ENCODE results near the gene GREB1. TPM values are rescaled to one million over a fixed set of nuclear protein-coding genes. Genes with fewer than 3 reads are reported as not detected.

Gene GREB1
- total RNA-seq, 1 donor from 2014 or later, result 6.8 TPM

GRCh38 chr2:11556101-11556806 is 22.4 kb downstream of the GREB1 start:
- Histone ChIP-seq H3K9ac (ENCODE audit: low read depth in 1 of 3, low read length in 3 of 3) (no peak overlapping the region), H3K9me3 (ENCODE audit: control insufficient read depth in 3 of 3, low read length in 3 of 3) (no peaks in the 10 kb centered on the region), H3K4me1 (ENCODE audit: control insufficient read depth in 3 of 3, insufficient read depth in 3 of 3, low read length in 3 of 3) (peaks cover 6 to 12% (median 6%) of the 10 kb centered on the region in 3 donors), H3K27me3 (ENCODE audit: control insufficient read depth in 3 of 3, insufficient read depth in 3 of 3, low read length in 3 of 3) (no peaks in the 10 kb centered on the region), H3K27ac (ENCODE audit: low read depth, low read length) (no peak overlapping the region), H3K36me3 (ENCODE audit: control insufficient read depth in 3 of 3, insufficient read depth in 3 of 3, low read length in 3 of 3) (no peaks in the 10 kb centered on the region), H3K4me3 (ENCODE audit: low read length in 3 of 3) (no peak overlapping the region)

DNA sequence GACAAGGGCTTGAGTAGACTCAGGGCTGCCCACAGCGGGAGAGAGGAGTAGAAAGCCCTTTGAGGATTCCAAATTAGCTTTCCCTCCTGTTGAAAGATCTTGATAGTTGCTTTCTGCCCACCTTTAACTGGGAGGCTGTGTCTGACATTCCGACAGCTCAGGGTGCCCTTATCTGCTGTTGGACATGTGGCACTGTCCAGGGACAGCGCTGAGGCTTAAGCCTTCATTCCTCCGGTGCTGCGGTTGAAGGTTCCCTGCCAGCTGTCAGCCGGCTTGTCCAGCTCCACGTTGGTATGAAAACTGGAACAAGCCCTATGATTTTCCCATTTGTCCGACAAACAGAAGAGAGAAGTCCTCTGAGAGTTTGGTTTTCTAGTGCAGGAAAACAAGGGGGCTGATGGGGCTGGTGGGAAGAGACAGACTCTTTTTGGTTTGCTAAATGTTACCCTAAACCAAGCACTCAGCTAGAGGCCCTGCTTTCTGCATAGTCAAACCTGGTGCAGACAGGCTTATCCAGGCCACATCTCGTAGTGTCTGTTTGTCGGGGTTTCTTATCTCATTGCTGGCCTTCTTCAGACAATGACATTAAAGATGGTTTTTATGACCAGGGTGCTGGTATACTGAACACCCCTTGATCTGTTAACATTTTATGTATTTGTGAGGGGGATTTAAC is 24.5 kb downstream of the GREB1 start:
- H3K4me1 ChIP-seq (ENCODE audit: control insufficient read depth in 3 of 3, insufficient read depth in 3 of 3, low read length in 3 of 3), result peaks cover 6 to 12% (median 6%) of the 10 kb centered on the region in 3 donors
- no peaks in the 10 kb centered on the region for H3K36me3 ChIP-seq (ENCODE audit: control insufficient read depth in 3 of 3, insufficient read depth in 3 of 3, low read length in 3 of 3)
- H3K9me3 ChIP-seq (ENCODE audit: control insufficient read depth in 3 of 3, low read length in 3 of 3), result no peaks in the 10 kb centered on the region
- H3K27me3 ChIP-seq (ENCODE audit: control insufficient read depth in 3 of 3, insufficient read depth in 3 of 3, low read length in 3 of 3), result no peaks in the 10 kb centered on the region
- H3K4me3 ChIP-seq (ENCODE audit: low read length in 3 of 3), result no peak overlapping the region
- H3K9ac ChIP-seq (ENCODE audit: low read depth in 1 of 3, low read length in 3 of 3), result no peak overlapping the region
- no peak overlapping the region for H3K27ac ChIP-seq (ENCODE audit: low read depth, low read length)

DNA sequence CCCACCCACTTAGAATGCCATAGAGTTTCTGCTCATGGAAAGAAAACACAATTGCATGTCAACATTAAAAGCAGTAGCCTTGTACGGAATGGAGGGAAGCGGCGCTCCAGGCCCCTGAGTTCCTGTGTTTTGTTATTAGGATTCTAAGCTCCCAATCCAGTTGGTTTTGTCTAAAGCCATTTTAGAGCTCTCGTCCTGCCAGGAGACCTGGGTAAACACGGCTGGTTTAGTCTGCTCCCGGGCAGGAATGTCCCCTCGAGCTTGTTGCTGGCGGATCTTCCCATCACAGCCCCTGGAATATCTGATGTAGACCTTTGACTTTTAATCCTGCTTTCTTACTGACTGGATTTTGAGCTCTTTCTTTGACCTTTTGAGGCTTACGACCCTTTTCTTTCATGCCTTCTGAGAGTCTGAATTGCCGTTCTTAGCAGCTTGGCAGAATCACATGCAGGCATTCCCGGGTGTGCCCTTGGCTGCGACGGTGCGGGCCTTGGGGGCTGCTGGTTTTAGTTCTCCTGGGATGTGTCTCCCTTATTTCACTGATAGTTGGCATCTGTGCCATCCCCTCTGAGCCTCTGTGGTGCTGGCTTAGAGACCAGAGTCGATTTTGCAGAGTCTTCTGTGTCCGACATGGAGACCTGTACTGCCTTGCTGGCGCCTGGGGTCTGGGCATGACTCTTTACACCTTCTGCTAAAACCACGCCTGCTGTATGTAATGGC is 25.4 kb downstream of the GREB1 start:
- peaks cover 6 to 12% (median 6%) of the 10 kb centered on the region in 3 donors for H3K4me1 ChIP-seq (ENCODE audit: control insufficient read depth in 3 of 3, insufficient read depth in 3 of 3, low read length in 3 of 3)
- no peak overlapping the region for H3K27ac ChIP-seq (ENCODE audit: low read depth, low read length)
- H3K9ac ChIP-seq (ENCODE audit: low read depth in 1 of 3, low read length in 3 of 3), result no peak overlapping the region
- H3K36me3 ChIP-seq (ENCODE audit: control insufficient read depth in 3 of 3, insufficient read depth in 3 of 3, low read length in 3 of 3), result no peaks in the 10 kb centered on the region
- H3K9me3 ChIP-seq (ENCODE audit: control insufficient read depth in 3 of 3, low read length in 3 of 3), result no peaks in the 10 kb centered on the region
- H3K27me3 ChIP-seq (ENCODE audit: control insufficient read depth in 3 of 3, insufficient read depth in 3 of 3, low read length in 3 of 3), result no peaks in the 10 kb centered on the region
- H3K4me3 ChIP-seq (ENCODE audit: low read length in 3 of 3), result no peak overlapping the region

DNA sequence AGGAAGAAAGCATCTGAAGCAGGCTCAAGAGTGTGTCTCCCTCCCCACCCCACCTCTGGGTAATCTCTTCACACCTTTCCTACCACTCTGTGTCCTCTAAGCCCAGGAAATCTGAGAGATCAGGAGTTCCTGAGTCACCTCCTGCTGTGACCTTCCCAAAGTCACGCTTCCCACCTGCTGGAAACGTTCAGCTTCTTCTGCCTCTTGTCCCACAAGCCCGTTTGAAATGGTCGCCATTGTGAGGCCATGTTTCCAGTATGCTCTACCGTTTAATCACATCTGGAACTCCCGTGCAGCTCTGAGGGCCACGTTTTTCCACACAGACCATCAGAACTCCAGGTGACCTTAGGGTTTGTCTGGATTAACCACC is 25.9 kb downstream of the GREB1 start:
- Histone ChIP-seq H3K9ac (ENCODE audit: low read depth in 1 of 3, low read length in 3 of 3) (no peak overlapping the region), H3K27ac (ENCODE audit: low read depth, low read length) (no peak overlapping the region), H3K27me3 (ENCODE audit: control insufficient read depth in 3 of 3, insufficient read depth in 3 of 3, low read length in 3 of 3) (no peaks in the 10 kb centered on the region), H3K36me3 (ENCODE audit: control insufficient read depth in 3 of 3, insufficient read depth in 3 of 3, low read length in 3 of 3) (no peaks in the 10 kb centered on the region), H3K9me3 (ENCODE audit: control insufficient read depth in 3 of 3, low read length in 3 of 3) (no peaks in the 10 kb centered on the region), H3K4me3 (ENCODE audit: low read length in 3 of 3) (no peak overlapping the region), H3K4me1 (ENCODE audit: control insufficient read depth in 3 of 3, insufficient read depth in 3 of 3, low read length in 3 of 3) (peaks cover 6 to 12% (median 6%) of the 10 kb centered on the region in 3 donors)

DNA sequence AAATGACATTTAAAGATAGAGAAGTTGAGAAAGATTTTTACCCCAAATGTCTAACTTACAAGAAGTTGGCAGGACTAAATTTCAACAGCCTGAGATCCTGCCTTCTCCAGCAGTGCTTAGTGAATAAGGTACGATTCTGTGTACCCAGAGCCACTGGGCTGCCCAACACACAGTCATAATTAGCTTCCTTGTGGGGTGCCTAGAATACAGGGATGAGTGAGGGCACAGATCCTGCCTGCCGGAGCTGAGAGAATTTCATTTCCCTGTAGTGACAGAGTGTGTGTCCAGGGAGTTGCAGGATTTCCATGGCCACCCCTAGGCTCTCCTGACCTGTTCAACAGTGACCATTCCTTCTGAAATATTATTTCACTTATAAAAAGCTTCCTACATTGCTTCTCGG is 27.0 kb downstream of the GREB1 start:
- H3K27ac ChIP-seq (ENCODE audit: low read depth, low read length), result no peak overlapping the region
- H3K36me3 ChIP-seq (ENCODE audit: control insufficient read depth in 3 of 3, insufficient read depth in 3 of 3, low read length in 3 of 3), result no peaks in the 10 kb centered on the region
- no peak overlapping the region for H3K9ac ChIP-seq (ENCODE audit: low read depth in 1 of 3, low read length in 3 of 3)
- H3K9me3 ChIP-seq (ENCODE audit: control insufficient read depth in 3 of 3, low read length in 3 of 3), result no peaks in the 10 kb centered on the region
- H3K4me1 ChIP-seq (ENCODE audit: control insufficient read depth in 3 of 3, insufficient read depth in 3 of 3, low read length in 3 of 3), result peaks cover 6 to 12% (median 6%) of the 10 kb centered on the region in 3 donors
- no peaks in the 10 kb centered on the region for H3K27me3 ChIP-seq (ENCODE audit: control insufficient read depth in 3 of 3, insufficient read depth in 3 of 3, low read length in 3 of 3)
- no peak overlapping the region for H3K4me3 ChIP-seq (ENCODE audit: low read length in 3 of 3)

DNA sequence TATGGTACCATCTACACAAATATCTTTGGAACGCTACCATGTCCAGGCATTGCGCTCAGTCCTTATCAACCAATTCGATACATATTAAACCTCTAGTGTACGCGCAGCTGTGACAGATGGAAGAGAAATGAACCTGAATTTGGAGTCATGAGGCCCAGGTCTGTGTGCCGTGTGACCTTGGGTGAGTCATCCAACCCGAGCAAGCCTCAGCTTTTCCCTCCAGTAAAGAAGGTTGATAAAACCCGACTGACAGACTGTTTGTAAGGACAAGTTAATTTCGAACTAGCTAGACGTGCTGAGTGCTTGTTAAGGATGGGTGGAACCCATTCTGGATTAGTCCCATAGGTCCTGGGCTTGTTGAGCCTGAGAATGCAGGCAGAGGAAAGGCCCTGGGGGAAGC is 28.2 kb downstream of the GREB1 start:
- no peak overlapping the region for H3K27ac ChIP-seq (ENCODE audit: low read depth, low read length)
- no peak overlapping the region for H3K4me3 ChIP-seq (ENCODE audit: low read length in 3 of 3)
- H3K9ac ChIP-seq (ENCODE audit: low read depth in 1 of 3, low read length in 3 of 3), result no peak overlapping the region
- no peaks in the 10 kb centered on the region for H3K27me3 ChIP-seq (ENCODE audit: control insufficient read depth in 3 of 3, insufficient read depth in 3 of 3, low read length in 3 of 3)
- no peaks in the 10 kb centered on the region for H3K9me3 ChIP-seq (ENCODE audit: control insufficient read depth in 3 of 3, low read length in 3 of 3)
- H3K4me1 ChIP-seq (ENCODE audit: control insufficient read depth in 3 of 3, insufficient read depth in 3 of 3, low read length in 3 of 3), result peaks cover 6 to 12% (median 6%) of the 10 kb centered on the region in 3 donors
- H3K36me3 ChIP-seq (ENCODE audit: control insufficient read depth in 3 of 3, insufficient read depth in 3 of 3, low read length in 3 of 3), result no peaks in the 10 kb centered on the region

GRCh38 chr2:11562476-11562875 is 28.6 kb downstream of the GREB1 start:
- peaks cover 6 to 12% (median 6%) of the 10 kb centered on the region in 3 donors for H3K4me1 ChIP-seq (ENCODE audit: control insufficient read depth in 3 of 3, insufficient read depth in 3 of 3, low read length in 3 of 3)
- H3K27ac ChIP-seq (ENCODE audit: low read depth, low read length), result no peak overlapping the region
- H3K9me3 ChIP-seq (ENCODE audit: control insufficient read depth in 3 of 3, low read length in 3 of 3), result no peaks in the 10 kb centered on the region

DNA sequence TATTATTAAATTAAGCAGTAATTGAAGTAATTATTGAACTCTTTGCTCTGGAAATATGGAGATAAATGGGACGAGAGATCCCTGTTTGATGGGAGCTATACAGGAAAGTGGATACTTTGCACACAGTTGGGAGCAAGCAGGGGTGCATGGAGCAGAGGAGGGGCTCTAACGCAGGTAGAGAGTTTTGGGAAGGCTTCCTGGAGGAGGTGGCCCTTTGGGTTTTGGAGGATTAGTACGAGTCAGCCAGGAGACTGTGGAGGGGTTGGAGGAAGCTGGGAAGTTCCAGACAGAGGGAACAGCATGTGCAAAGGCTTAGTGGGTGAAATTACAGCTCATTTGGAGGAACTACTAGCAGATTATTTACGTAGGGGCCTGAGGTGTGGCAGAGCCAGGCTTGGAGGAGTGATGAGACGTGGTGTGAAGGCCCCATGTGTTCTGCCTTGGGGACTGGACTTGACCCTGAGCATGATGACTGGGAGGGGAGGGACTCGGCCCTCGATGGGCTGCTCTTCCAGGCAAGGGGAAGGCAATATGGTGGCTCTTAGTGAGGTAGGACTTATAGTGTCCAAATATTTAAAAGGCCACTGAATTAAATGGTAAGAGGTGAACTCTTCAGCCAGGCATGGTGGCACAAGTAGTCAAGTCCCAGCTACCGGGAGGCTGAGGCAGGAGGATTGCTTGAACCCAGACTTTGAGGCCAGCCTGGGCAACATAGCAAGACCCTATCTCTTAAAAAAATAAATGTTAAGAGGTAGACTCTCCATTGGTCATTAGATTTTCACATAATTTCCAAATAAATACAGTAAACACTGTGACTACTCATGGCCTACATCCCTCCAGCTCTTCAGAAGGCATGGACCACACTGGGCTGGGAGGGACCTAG is 30.2 kb downstream of the GREB1 start:
- Histone ChIP-seq H3K9ac (ENCODE audit: low read depth in 1 of 3, low read length in 3 of 3) (no peak overlapping the region), H3K4me1 (ENCODE audit: control insufficient read depth in 3 of 3, insufficient read depth in 3 of 3, low read length in 3 of 3) (peaks cover 0 to 3% (median 0%) of the 10 kb centered on the region in 3 donors), H3K27ac (ENCODE audit: low read depth, low read length) (no peak overlapping the region), H3K27me3 (ENCODE audit: control insufficient read depth in 3 of 3, insufficient read depth in 3 of 3, low read length in 3 of 3) (no peaks in the 10 kb centered on the region), H3K36me3 (ENCODE audit: control insufficient read depth in 3 of 3, insufficient read depth in 3 of 3, low read length in 3 of 3) (no peaks in the 10 kb centered on the region), H3K9me3 (ENCODE audit: control insufficient read depth in 3 of 3, low read length in 3 of 3) (no peaks in the 10 kb centered on the region), H3K4me3 (ENCODE audit: low read length in 3 of 3) (no peak overlapping the region)

More at GRCh38 chr2:11562476-11562875, 28.6 kb downstream of the GREB1 start:
- Histone ChIP-seq H3K36me3 (ENCODE audit: control insufficient read depth in 3 of 3, insufficient read depth in 3 of 3, low read length in 3 of 3) (no peaks in the 10 kb centered on the region), H3K27me3 (ENCODE audit: control insufficient read depth in 3 of 3, insufficient read depth in 3 of 3, low read length in 3 of 3) (no peaks in the 10 kb centered on the region), H3K9ac (ENCODE audit: low read depth in 1 of 3, low read length in 3 of 3) (no peak overlapping the region), H3K4me3 (ENCODE audit: low read length in 3 of 3) (no peak overlapping the region)

- no peak overlapping the region for H3K4me3 ChIP-seq (ENCODE audit: low read length in 3 of 3)
- no peak overlapping the region for H3K9ac ChIP-seq (ENCODE audit: low read depth in 1 of 3, low read length in 3 of 3)
- no peaks in the 10 kb centered on the region for H3K27me3 ChIP-seq (ENCODE audit: control insufficient read depth in 3 of 3, insufficient read depth in 3 of 3, low read length in 3 of 3)
- H3K27ac ChIP-seq (ENCODE audit: low read depth, low read length), result no peak overlapping the region
- H3K9me3 ChIP-seq (ENCODE audit: control insufficient read depth in 3 of 3, low read length in 3 of 3), result no peaks in the 10 kb centered on the region
- H3K4me1 ChIP-seq (ENCODE audit: control insufficient read depth in 3 of 3, insufficient read depth in 3 of 3, low read length in 3 of 3), result no peaks in the 10 kb centered on the region
- no peaks in the 10 kb centered on the region for H3K36me3 ChIP-seq (ENCODE audit: control insufficient read depth in 3 of 3, insufficient read depth in 3 of 3, low read length in 3 of 3)
Measured at GRCh38 chr2:11564816-11565567, 31.1 kb downstream of the GREB1 start.
